ENCODE results near the gene SCRN2.

Gene SCRN2

DNA sequence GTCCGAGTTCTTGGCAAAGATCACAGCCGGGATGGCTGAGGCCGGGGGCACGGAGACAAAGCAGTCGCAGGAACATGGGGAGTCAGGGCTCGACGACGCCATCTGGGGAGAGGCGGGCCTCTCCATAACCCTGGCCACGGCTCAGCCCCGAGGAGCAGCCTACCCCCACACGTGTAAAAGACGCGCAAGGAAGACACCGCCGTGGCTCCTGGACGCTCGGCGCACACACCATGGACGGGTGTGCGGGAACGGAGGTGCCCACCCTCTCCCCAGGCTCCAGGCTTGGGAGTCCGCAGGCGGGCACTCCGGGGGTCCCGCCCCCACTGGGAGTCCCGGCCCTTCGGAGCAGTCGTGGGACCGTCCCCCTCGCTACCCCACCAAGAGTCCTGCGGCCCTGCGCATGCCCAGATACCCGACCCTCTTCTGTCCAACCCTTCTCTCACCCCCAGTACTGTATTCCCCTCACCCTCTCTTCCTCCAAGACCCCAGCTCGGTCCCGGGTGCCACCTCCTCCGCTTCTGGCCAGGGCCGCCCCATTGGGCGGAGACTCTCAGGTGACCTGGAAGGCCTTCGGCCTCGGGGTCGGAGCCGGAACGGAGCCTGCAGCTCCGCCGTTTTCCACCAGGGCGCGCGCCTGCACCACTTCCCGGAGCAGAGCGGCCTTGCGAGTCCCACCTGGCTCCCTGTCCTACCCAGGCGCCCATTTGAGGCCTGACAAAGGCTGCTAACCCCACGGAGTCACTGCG is at the start of gene SCRN2:
TSS of gene SCRN2 (minus strand) at position 532 of the 746 bp plus-strand sequence. CDS start at position 102, 430 bp downstream.
- DNase-seq, result peak; percentile 90

DNA sequence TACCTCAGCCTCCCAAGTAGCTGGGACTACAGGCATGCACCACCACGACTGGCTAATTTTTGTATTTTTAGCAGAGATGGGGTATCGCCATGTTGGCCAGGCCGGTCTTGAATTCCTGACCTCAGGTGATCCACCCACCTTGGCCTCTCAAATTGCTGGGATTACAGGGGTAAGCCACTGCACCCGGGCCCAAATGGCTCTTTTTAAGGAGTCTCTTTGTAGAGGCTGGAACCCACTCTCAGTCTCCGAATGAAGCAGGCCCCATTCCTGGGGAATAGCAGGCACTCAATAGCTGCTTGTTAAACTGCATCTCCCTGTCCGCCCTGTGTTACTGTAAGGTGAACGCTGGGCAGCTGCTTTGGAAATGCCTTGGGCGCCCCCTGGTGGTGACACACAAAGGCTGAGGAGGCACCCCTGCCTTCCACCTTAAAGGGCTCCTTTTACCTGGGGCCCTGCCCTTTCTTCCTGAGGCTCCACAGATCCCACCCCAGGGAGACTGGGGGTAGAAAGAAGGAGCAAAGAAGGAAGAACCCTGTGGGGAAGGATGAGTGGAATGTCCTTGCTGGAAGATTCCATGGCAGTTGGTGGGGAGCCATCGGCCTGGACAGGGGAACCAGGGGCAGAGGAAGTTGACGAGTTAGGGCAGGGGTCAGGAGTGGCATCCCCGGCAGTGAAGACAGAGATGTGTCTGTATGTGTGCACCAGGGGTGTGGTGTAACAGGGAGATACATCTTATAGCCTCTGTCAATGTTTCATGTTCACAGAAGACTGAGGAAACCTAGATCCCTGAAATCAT is 48.9 kb upstream of the SCRN2 start:
- DNase-seq, result peak; percentile 97

DNA sequence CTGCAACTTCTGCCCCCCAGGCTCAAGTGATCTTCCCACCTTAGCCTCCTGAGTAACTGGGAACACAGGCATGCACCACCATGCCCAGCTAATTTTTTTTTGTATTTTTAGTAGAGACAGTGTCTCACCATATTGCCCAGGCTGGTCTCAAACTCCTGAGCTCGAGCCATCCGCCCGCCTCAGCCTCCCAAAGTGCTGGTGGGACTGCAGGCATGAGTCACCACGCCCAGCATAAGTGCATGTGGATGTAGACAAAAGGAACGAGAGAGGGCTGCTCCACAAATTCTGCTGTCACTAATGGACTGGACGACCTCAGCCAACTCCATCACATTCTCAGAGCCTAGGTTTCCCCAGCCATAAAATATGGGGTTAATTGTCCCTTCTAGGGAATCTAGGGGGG is 47.2 kb upstream of the SCRN2 start:
- no peak for DNase-seq

DNA sequence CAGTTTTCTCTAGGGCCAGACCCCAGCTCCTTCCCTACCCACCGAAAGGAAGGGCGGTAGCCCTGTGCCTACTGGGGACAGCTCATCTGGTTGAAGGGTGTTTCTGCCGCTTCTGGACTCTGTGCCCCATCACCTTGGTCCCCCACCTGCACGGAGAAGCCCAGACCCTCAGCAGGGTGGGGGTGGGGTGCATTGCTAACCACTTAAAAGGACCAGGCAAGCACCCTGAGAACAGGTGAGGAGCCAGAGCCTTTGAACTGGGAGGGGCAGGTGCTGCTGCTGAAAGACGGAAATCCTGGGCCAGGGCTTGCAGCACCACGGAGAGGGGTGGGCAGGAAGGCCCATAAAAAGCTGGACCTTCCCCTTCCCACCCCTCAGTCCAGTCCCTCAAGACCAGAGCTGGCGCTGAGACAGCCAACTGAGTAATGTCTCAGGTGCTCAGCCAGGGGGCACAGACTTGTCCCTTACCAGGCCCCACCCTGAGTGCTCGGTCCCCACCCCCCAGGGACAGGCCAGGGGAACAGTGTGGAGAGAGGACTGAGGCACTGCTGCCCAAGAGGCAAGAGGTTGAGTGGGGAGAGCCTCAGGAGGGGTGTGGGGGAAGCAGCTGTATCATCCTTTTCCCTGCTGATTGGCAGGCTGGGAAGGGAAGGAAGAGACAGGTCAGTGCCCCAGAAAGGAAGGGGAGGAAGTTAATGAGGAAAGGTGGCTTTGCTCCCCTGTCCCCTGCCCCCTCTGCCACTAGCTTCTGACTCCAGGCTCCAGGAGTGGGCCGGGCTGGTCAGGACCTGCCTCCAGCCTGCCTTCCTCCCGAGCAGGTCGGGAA is 44.0 kb upstream of the SCRN2 start:
- DNase-seq, result peak; percentile 43

DNA sequence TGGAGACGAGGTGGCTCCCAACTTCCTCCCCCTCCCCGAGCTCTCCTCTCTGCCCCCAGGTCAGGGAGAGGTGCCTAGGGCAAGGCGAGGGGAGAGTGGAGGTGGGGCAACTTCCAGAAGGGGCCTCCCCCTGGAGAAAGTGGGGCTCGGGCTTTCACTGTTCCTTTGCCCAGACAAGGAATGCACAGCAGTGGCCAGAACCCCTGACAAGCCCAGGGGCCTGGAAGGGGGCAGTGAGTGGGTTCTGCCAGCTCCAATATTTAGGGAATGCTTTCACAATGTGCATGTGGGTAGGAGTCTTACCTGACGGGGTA is 43.3 kb upstream of the SCRN2 start:
- DNase-seq, result no peak

DNA sequence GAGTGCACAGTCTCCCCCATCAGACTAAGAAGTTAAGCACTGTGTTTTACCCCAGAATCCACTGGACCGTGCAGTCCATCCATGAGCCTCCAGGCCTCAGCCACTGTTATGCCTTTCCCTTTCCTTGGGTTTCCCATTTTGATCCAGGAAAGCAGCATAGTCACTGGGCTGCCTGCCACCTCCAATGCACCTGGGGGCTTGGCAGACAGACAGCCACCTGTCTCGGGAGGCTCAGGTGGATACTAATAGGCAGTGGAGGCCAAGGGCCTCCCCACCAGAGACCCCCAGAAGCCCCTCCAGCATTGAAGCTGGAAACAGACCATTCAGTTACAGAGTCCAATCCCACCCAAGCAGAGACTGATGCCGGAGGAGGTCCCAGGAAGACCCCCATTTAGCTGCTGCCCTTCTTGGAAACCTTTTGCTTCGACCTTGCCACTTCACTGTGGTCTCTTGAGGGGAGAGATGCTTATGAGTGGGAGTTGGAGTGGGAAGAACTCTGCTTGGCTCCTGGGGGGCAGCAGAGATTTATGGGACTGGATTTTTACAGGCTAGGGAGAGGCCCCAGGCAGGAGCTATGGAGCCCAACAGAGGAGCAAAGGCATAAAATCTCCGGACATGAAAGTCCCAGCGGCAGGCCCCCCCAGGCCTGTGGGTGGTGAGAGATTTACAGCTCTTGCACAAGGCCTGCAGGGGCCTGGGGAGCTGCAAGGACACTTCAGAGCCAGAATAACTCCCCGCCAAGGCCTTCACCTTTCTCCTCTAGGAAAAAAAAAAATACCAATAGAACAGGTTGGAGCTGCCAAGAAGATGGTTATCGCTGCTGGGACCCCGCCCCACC is 42.7 kb upstream of the SCRN2 start:
- DNase-seq, result no peak

DNA sequence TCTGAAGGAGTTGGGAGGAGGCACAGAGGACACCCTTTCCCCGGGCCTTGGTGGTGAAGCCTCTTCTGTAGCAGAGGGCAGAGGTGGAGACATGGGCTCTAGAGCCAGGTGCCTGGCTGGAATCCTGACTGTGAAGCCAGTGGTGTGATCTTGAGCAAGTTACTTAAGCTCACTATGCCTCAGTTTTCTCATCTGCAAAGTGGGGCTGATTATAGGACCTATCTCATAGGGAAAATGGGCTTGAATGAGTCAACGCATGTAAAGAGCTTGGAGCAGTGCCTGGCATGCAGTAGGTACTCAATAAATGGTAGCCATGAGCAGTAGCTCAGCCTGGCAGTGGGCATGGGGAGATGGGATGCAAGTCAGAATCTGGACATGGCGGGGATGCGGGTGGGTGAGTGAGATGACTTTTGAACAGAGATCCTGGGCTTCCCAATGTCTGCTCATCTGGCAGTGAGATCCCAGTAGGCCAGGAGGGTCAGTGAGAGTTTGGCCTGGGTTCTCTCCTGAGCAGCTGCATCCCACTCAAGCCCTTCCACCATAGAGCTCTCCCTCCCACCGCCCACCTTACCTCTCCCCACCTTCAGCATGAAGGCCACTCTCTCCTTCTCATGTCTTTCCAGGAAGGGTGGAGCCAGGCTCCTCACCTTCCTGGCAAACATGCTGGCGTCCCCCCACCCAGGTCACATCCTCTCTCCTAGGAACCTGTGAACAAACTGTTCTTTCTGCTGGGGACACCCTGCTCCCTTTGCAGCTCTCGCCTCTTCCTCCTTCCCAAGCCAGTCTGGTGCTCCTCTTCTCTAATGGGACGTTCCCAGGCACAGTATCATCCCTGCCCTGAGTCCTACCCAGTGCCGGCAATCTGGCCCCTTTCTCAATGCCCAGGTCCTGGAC is 41.9 kb upstream of the SCRN2 start:
- DNase-seq, result no peak

DNA sequence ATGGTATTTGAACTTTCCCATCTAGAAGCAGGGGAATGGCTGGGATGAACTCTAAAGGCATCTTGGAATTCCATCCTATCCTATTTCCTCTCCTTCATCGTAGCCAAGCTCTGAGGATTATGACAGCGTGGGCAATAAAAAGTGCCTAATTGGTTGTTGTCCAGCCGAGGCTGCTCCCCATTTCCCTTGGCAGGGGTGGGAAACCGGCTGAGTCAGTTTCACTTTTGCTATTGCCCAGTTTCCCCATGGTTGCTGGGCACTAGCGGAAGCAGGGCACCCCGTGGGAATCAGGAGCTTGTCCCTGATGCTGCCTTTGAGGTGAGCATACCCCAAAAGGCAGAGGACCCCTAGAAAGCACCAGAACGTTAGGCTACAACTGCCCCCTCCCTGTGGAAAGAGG is 41.2 kb upstream of the SCRN2 start:
- DNase-seq, result no peak

DNA sequence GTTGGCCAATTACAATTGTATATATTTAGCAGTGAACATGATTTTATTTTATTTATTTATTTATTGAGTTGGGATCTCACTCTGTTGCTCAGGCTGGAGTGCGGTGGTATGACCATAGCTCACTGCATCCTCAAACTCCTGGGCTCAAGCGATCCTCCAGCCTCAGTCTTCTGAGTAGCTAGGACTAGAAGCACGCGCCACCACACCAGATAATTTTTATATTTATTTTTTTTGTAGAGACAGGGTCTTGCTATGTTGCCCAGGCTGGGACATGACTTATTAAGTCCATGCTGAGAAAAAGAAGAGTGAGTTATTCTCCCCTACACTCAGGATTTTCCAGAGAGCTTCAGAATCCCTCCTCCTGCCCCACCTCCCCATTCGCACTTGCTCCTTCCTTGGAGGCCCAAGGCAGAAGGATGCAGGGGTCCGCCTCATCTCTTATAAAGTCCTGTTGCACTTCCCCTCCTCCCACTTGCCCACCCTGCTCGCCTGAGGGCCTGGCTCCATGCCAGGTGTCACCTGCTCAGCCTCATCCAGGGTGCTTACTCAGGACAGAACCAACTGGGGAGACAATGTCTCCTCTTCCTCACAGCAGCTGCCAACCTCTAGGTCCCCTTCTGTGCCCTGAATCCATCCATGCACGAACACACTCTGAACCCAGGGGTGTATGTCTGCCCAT is 38.8 kb upstream of the SCRN2 start:
- no peak for DNase-seq

DNA sequence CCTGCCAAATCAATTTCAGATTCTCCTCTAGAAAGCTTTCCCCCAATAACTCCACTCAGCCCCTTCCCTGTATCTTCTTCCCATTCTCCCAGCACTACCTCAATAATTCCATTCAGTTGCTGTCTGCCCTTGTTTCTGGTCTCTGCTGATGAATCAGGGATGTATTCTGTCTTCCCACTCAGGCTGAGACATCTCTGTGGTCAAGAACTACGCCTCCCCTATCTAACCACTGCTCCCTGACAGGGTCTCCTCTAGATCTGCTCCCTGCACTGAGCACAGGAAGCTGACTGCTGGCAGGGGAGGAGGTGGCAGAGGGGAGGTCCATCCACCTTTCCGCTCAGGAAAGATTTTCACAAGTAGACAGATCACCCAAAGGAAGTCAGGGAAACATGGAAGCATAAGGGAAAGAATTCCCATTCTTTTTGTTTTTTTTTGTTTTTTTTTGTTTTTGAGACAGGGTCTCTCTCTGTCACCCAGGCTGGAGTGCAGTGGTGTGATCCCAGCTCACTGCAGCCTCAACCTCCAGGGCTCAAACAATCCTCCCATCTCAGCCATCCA is 38.0 kb upstream of the SCRN2 start:
- DNase-seq, result no peak

DNA sequence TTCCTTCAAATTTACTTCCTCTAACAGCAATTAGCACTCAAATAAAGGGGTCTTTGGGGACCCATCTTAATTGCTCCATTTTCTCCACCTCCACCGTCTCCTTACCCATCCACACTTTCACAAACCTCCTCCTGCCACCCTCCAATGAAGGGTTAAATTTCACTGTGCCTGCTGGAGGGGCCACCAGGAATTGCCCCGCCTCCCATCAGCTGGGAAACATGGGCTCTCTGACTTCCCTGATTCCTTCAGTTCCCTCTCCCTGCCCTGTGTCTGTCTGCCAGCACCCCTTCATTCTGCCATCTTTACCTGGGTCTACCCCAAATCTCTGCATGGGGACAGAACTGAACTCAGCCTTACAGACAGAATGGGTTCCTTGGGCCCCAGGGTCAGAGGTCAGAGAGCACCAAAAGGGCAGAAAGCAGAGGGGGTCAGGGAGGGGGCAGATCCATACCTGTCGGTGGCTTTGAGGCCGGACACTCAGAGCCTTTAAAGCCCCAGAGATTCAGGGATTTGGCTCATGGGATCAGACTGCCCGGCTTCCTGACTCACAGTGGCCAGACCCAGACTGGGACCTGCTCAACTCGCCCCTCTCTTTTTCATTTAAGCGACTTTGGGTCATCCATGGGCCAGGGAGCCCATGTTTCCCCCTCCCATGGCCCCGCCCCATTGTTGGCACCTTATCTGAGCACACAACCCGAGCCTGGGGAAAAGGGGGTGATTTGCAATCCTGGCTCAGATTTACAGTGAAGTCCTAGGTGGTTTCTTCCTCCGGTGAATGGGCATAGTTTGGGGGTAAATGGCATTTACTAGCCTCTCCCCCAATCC is 37.3 kb upstream of the SCRN2 start:
- no peak for DNase-seq

DNA sequence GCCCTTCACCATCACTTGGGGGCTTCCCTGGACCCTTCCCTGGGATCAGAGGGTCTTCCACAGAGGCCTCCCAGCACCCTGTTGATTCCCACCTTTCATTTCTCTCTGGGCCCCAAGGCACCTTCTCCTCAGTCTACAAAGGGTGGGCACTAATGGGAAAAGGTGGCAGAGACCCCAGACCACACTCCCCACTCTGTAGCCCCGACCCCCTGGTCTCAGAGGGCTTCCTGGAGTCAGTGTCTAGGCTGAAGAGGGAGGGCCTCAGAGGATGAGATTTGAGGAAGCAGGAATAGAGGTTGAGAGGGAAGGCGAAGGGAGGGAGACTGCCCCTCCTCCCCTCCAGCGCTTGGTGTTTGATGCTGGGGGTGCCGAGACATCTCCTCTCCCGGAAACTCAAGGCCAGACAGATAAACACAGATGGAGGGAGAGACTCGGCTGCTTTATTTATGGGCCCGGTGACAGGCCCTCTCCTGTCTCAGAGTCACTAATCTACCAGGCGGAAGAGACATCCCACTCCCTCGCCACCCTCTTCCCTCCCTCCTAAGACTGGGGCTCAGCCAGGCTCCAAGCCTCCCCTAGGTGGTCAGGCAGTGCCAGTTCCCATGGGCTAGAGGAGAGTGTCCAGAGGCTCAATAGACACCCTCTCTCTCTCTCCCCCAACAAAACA is 36.4 kb upstream of the SCRN2 start:
- no peak for DNase-seq

DNA sequence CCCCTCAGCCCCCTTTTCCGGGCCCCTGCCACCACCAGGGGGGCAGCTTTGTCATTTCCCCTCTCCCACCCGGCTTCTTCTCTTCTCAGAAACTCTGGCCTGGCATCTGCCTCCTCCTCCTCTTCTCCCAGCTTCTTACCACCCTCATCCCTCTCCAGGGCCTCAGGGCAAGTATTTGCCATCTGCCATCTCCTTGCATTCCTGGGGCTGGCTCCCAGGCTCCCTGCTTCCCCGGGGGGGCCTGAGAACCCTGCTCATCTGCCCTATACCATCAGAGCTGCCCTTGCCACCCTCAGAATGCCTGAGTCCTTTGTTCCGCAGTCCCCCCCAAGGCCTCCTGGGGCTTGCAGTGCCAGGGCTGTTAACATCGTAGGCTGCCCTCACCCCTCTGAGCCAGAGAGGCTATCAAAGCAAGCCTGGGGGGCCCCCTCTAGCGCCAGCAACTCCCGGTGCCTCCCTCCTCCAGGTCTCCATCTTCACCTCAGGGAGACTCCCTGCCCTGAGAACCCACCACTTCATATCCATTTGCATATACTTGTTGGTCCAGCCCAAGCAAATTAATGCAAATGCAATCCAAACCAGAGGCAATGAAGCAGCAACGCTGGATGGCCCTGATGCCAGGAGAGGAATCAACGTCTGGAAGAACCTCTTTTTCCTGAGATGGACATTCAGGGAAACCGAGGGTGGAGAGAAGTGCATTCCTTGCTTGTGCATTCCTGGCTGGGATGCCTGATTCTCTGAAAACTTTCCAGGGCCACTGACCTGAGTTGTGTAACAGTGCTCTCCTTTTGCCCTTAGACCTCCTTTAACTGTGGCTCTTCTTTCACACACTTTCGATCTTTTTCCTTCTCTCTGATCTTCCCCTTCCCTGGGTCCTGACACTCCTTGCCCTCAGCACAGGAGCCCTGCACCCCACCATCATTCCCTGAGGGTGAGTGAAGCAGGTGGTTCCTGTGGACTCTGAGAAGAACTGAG is 34.2 kb upstream of the SCRN2 start:
- DNase-seq, result no peak

DNA sequence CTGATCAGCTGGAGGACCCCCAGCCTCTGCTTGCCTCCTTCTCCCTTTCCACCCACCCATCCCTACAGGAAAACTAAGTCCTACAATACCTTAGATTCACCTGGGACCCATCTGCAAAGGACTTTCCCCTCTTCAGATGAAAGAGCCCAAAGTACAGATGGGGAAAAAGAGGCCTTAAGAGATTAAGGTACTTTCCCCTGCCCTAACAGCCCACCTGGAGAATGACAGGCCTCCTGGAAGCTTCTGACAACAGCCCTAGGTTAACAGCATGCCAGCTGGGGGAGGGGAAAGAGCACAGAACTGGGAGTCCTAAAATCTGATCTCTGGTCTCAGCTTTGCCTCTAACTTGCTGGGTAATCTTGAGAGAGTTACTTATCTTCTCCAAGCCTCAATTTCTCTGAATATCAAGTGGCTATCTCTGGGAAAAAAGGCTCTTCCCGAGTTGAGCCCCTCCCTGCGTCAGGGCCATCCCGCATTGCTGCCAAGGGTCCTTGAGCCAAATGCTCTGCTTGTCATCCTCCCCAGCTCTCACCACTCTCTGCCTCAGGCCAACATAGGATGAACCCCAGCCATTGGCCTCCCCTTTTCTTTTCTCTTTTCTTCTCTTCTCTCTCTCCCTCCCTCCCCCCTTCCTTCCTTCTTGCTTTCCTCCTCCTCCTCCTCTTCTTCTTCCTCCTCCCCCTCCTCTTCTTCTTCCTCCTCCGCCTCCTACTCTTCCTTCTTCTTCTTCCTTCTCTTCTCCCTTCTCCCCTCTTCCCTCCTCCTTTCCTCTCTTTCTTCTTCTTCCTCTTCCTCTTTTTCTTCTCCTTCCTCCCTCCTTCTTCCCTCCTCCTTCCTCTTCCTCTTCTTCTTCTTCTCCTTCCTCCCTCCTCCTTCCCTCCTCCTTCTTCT is 32.4 kb upstream of the SCRN2 start:
- no peak for DNase-seq

DNA sequence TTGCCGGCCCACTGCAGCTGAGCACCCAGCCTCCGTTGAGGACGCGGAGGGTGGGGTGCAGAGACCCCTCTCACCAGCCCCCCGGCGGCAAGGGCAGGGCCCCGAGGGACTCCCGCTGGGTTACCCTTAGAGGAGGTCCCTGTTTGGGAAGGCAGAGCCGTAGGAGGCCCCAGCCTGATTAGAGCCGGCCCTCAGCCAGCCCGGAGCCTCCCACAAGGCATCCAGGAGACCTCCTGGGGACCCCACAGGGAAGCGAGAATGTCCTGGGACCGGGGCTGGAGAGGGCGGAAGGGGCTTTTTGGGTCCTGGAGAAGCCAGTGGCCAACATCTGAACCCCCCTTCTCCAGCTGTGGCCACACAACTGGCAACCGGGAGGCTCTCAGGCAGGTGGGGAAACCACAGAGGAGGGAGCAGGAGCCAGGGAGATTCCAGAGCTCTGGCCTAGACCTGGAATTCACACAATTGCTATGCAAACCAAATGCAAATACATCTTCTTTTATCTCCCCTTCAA is 31.6 kb upstream of the SCRN2 start:
- DNase-seq, result no peak

DNA sequence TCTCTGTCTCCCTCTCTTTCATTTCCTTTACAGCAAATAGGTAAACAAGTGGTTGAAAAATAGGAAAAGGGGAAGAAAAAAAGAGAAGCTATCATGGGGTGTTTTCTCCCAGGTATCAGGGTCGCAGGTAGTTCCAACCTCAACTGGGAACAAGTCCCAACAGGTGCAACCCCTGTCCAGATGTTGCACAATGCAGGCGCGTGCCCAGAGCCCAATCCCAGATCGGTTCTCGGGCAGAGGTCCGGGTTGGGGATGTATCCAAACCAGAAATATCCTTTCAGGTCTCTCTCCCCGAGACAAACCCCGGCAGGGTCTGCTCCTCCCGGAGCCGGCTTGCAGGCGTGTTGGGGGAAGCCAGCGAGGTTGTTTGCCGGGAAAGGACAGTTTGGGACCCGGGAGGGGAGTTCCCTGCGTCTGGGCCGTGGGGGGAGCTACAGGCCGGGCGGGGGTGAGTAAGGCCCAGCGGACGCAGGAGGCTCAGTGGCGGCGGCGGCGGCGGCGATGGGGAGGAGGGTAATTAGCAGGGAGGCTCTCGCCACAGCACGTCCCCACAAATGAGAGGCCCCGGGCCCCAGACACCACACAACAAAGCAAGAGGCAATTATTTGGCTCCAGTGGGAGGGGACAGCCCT is 31.1 kb upstream of the SCRN2 start:
- DNase-seq, result no peak

Measured in CD4-positive, alpha-beta T cell treated with Interleukin-17A for 4 hours (primary cell).